Testis (tissue), 3 donors: Measurements from ENCODE around the gene PHLDA2. TPM values are rescaled to one million over a fixed set of nuclear protein-coding genes. Genes with fewer than 3 reads are reported as not detected.

Experiments
- DNase-seq: peaks from one replicate; pipeline ENCODE4 v3.0.0-alpha.2; 2019
- H3K27ac ChIP-seq, 2 donors: fragments of 200-600 bp; sonication (generic); one replicate each; pipeline ENCODE4 v1.5.1; 2019
- H3K27me3 ChIP-seq: fragments of 200-600 bp; sonication (generic); one replicate; pipeline ENCODE4 v1.5.1; 2019
- H3K36me3 ChIP-seq: fragments of 200-600 bp; sonication (generic); one replicate; pipeline ENCODE4 v1.5.1; 2017; ENCODE audit warnings: low read depth; ENCODE audit errors: missing control alignments
- H3K4me1 ChIP-seq: fragments of 200-600 bp; sonication (generic); one replicate; pipeline ENCODE4 v1.5.1; 2019
- H3K4me3 ChIP-seq, 2 donors: fragments of 200-600 bp; sonication (generic); one replicate each; pipeline ENCODE4 v1.5.1; 2017 to 2019
- H3K9me3 ChIP-seq: fragments of 200-600 bp; sonication (generic); one replicate; pipeline ENCODE4 v1.5.1; 2017
- CTCF ChIP-seq, 3 experiments: fragments of 450-650 bp in 2 of 3; fragments of 200-600 bp in 1 of 3; sonication (generic) in 1 of 3; IDR thresholded peaks; one replicate each; pipeline ENCODE4 v1.5.1; 2016 to 2019; ENCODE audit warnings: antibody characterized with exemption in 3 of 3, mild to moderate bottlenecking in 2 of 3, moderate library complexity in 1 of 3
- POLR2A ChIP-seq: fragments of 450-650 bp; IDR thresholded peaks from one replicate; pipeline ENCODE4 v1.6.1; 2017; ENCODE audit warnings: antibody characterized with exemption, mild to moderate bottlenecking, moderate library complexity
- WGBS, 2 donors: methylation state at CpG; one replicate each; pipeline ENCODE4 v1.1.5; 2018; 5-methylcytosine and 5-hydroxymethylcytosine counted together
- intact Hi-C: fragments of 100-400 bp; cut with DNase I; formaldehyde crosslinking; loops from one replicate; pipeline ENCODE4 v1.15.1; 2023; ENCODE audit warnings: low total_unique reads
- polyA plus RNA-seq: library from polyadenylated mRNA; stranded (reverse); fragments of 350-450 nt; fragmentation: Illumina TruSeq; extraction: RNeasy Lipid Tissue Mini Kit (QIAGEN cat#74804); gene quantifications from one replicate; pipeline ENCODE4 v1.2.3, GENCODE V29; 2014; ENCODE audit warnings: low read depth, low replicate concordance; ENCODE audit not compliant: insufficient read depth
- total RNA-seq, 2 donors: library from RNA; depleted of rRNA; stranded (reverse); fragments of >200 nt; gene quantifications; one replicate each; pipeline ENCODE4 v1.2.3, GENCODE V29; 2016

PHLDA2 gene
- total and polyA plus RNA-seq, 3 donors from 2014 or later = 0.62 to 4.0 (median 2.2) TPM

DNA sequence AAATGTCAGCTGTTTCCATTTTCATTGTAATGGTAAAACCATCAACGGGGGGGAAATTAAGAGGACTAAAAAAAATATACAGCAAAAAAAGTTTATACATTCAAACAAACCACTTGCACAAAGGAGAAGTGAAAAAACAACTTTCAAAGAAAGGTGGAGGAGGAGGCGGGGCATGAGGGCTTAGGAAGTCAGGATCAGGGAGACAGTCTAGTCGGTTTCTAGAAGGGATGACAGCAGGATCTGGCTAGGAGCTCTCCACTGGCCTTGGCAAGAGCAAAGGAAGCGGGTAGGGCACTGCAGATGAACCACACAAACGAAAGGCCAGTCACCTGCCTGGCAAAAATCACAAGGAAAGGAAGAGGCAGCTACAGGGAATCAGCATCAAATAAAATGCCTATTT is 31.9 kb upstream of the PHLDA2 start:
- H3K4me3 ChIP-seq = no peak overlapping the region
- 70 to 79% methylated on average over 5 of the region's 5 CpGs for WGBS, 2 donors
- H3K4me1 ChIP-seq = no peaks in the 10 kb centered on the region
- H3K9me3 ChIP-seq = no peaks in the 10 kb centered on the region
- DNase-seq = no peak
- H3K36me3 ChIP-seq = no peaks in the 10 kb centered on the region
- no peaks in the 10 kb centered on the region for H3K27me3 ChIP-seq
- TF ChIP-seq CTCF (IDR thresholded peaks at IDR 0.05) (no peak), POLR2A (no peak)
- no peak overlapping the region for H3K27ac ChIP-seq
- intact Hi-C loops = no loop called here

GRCh38 chr11:2960139-2960538 is 30.9 kb upstream of the PHLDA2 start:
- 91 to 92% methylated on average over 7 of the region's 7 CpGs for WGBS, 2 donors
- H3K27ac ChIP-seq = no peak overlapping the region
- no peaks in the 10 kb centered on the region for H3K36me3 ChIP-seq
- no peak for DNase-seq
- TF ChIP-seq POLR2A = no peak
- TF ChIP-seq CTCF (IDR thresholded peaks at IDR 0.05) = no peak
- H3K27me3 ChIP-seq = no peaks in the 10 kb centered on the region
- no peaks in the 10 kb centered on the region for H3K4me1 ChIP-seq
- intact Hi-C loops = no loop called here
- H3K9me3 ChIP-seq = no peaks in the 10 kb centered on the region
- H3K4me3 ChIP-seq = no peak overlapping the region

GRCh38 chr11:2958251-2958650 is 29.0 kb upstream of the PHLDA2 start:
- TF ChIP-seq POLR2A (no peak), CTCF (IDR thresholded peaks at IDR 0.05) (no peak)
- Histone ChIP-seq H3K4me1 (no peaks in the 10 kb centered on the region), H3K9me3 (no peaks in the 10 kb centered on the region), H3K4me3 (no peak overlapping the region), H3K27ac (no peak overlapping the region), H3K27me3 (no peaks in the 10 kb centered on the region), H3K36me3 (no peaks in the 10 kb centered on the region)
- no peak for DNase-seq
- intact Hi-C loops = no loop called here
- WGBS, 2 donors = 85 to 90% methylated on average over 3 of the region's 3 CpGs

- no peak for TF ChIP-seq POLR2A
- TF ChIP-seq CTCF (IDR thresholded peaks at IDR 0.05) = no peak
- Histone ChIP-seq H3K4me3 (no peak overlapping the region), H3K4me1 (no peaks in the 10 kb centered on the region), H3K36me3 (no peaks in the 10 kb centered on the region), H3K27ac (no peak overlapping the region), H3K27me3 (no peaks in the 10 kb centered on the region), H3K9me3 (no peaks in the 10 kb centered on the region)
- no peak for DNase-seq
- WGBS, 2 donors = 79 to 87% methylated on average over 6 of the region's 6 CpGs
- intact Hi-C loops = no loop called here
These were observed 26.8 kb upstream of the PHLDA2 start for GRCh38 chr11:2955906-2956476.

DNA sequence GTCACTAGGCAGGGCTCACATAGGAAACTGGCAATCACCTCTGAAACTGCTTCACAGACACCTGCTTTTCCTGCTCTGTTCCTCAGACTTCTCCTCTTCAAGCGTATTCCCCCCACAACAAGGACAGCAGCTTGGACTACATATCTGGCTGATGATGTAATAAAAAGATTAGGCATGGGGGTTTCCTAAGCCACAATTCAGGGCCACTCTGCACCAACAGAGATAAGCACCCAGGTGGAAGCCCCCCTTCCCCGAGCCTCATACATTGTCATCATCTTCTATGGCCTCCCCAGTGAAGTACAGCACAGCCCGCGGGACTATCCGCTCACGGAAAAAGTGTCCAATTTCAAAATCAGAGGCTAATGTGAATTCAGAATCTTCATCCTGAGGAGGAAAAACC is 25.0 kb upstream of the PHLDA2 start:
- DNase-seq = no peak
- TF ChIP-seq CTCF (IDR thresholded peaks at IDR 0.05) (no peak), POLR2A (no peak)
- no peaks in the 10 kb centered on the region for H3K4me1 ChIP-seq
- H3K9me3 ChIP-seq = no peaks in the 10 kb centered on the region
- 85 to 86% methylated on average over 6 of the region's 6 CpGs for WGBS, 2 donors
- H3K36me3 ChIP-seq = no peaks in the 10 kb centered on the region
- no peak overlapping the region for H3K27ac ChIP-seq
- H3K4me3 ChIP-seq = no peak overlapping the region
- intact Hi-C loops = no loop called here
- no peaks in the 10 kb centered on the region for H3K27me3 ChIP-seq
